GM19467 (cell line): ENCODE results near the gene BTBD1.
"Not testable (repeated sequence)": the region's sequence is repeated elsewhere in the genome, so short reads cannot be mapped to it uniquely, and the experiment has no call there.

Experiments used
- ATAC-seq: cut with Tn5 transposase; IDR thresholded peaks from one replicate; pipeline ENCODE4 v1.9.1; 2021; ENCODE audit warnings: mild to moderate bottlenecking, moderate library complexity; ENCODE audit not compliant: unreplicated experiment

BTBD1 gene

GRCh38 chr15:83098079-83098478 lies 31.0 kb upstream of the BTBD1 start:
- no peak for ATAC-seq

- no peak for ATAC-seq
These were observed 27.5 kb upstream of the BTBD1 start for GRCh38 chr15:83094583-83094982.

DNA sequence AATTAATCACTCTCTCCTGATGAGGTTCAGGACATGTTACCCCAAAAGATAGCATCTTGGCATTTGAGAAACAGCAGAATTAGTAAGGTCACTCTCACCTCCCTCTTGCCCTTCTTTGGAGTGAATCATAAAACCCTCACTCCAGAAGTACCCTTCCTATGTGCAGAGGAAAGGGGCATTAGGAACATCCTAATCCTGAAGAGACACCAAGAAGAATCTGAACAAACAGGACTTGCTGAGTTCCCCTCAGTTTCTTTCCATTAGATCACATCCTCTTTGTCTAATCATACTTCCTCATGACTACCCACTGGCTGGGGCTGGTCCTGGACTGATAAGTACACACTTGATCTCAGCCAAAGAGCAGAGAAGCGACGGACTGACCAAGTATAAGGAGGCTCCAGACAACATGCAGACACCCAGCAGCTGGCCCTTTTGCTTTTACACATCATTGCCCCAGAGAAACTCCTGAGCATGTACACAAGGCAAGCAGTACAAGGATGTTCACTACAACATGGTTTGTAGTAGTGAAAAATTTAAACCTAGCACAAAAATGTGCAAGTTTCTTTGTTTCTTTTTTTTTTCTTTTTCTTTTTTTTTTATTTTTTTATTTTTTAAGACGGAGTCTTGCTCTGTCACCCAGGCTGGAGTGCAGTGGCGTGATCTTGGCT lies 25.4 kb upstream of the BTBD1 start:
- no peak for ATAC-seq

DNA sequence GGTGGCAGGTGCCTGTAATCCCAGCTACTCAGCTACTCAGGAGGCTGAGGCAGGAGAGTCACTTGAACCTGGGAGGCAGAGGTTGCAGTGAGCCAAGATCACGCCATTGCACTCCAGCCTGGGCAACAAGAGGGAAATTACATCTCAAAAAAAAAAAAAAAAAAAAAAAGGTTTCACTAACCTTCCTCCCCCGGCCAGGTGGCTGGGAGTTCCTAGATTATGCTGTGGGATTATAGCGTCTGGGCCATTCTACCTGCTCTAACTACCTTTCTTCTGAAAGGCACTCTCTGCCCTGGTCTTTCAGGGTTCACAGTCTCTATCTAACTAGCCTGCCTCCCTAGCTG lies 24.9 kb upstream of the BTBD1 start:
- not testable (repeated sequence) for ATAC-seq

DNA sequence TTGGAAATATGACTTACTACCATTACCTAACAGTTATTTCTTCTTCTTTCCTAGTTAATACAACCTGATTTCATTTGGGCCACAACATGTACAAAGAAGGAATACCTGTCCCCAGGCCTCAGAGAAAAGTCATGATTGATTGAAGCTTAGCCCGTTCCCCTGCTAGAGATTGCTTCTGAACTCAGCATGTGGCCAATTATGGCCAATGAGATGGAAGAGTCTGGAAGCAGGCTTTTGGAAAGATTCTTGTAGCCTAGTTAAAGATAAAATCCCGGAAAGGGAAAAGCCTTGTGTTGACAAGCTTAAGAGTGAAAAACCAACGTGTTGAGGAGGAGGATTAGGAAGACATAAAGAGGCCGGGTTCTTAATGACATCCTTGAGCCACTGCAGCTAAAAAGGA lies 23.4 kb upstream of the BTBD1 start:
- no peak for ATAC-seq

- no peak for ATAC-seq
These were observed 21.8 kb upstream of the BTBD1 start for GRCh38 chr15:83088876-83089275.

DNA sequence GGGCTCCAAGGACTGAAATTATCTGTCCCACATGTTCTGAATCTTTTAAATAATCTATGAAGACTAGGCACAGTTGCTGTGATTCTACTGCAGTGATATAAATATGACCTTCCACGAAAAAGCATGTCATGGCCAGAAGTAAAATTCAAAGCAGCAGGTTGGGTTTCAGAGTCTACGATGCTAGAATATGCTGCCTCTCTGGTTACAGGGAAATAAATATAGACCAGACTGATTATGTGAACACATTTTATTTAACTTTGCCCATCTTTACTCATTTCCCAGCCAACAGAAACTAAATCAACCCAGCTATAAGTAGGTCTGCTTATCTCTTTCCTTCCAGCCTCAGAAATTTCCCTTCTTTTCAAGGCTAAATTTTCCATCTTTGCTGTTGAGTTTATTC lies 20.5 kb upstream of the BTBD1 start:
- no peak for ATAC-seq

DNA sequence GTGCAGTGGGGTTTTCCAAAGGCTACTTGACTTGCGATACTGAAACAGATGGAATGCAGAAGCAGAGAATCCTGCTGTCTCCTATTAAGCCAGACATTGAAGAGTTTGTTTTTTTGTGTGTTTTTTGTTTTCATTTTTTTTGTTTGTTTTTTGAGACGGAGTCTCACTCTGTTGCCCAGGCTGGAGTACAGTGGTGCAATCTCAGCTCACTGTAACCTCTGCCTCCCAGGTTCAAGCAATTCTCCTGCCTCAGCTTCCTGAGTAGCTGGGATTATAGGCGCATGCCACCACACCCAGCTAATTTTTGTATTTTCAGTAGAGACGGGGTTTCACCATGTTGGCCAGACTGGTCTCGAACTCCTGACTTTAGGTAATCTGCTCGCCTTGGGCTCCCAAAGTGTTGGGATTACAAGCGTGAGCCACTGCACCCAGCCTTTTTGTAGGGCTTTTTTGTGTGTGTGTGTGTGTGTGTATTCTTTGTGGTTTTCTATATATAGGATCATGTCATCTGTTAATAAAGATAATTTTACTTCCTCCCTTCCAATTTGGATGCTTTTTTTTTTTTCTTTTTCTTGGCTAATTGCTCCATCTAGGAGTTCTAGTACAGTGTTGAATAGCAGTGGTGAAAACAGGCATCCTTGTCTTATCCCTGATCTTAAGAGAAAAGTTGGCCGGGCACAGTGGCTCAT lies 19.0 kb upstream of the BTBD1 start:
- not testable (repeated sequence) for ATAC-seq

DNA sequence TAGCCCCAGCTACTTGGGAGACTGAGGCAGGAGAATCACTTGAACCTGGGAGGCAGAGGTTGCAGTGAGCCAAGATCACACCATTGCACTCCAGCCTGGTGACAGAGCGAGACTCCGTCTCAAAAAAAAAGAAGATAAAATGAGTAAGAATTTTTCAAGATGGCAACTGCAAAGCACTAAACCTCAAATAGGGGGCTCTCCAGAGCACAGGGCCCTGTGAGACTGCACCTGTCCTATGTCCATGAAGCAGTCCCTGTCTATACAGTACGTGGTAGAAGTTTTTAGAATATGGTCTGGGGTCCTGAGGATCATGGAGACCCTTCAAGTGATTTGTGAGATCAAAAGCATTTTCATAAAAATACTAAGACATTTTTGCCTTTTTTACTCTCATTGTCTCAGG lies 18.4 kb upstream of the BTBD1 start:
- ATAC-seq: not testable (repeated sequence)

DNA sequence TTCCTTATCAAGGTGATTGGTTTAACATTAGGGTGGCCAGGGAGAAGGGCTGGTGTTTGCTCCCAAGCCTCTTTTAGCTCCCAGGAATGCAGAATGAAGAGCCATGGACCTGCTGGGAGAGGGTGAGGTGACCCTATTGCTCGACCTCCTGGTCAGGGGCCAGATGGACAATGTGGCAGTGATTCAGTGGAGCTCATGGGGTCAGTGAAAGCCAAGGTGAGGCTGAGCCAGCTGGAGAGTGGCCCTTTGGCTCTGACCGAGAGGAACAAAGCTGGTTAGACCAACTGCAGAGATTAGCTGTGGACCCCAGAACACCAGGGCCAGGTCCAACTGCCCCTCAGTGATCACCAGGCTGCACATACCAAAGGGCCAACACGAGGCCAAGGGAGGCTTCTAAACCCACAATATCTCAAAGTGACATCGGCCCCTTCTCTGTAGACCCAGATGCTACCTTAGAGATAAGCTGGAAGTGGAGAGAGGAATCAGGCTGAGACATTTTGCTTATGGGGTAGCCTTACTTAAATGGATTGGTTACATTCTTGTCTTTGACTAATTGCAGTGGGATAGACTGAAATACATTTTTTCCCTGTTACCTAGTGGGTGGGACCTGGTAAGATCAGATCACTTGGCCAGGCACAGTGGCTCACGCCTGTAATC lies 15.8 kb upstream of the BTBD1 start:
- no peak for ATAC-seq

- no peak for ATAC-seq
These were observed 14.4 kb upstream of the BTBD1 start for GRCh38 chr15:83081256-83082014.

GRCh38 chr15:83078712-83079111 lies 11.7 kb upstream of the BTBD1 start:
- ATAC-seq: no peak

GRCh38 chr15:83077491-83078230 lies 10.6 kb upstream of the BTBD1 start:
- no peak for ATAC-seq

GRCh38 chr15:83069211-83069642 lies 2.2 kb upstream of the BTBD1 start:
- not testable (repeated sequence) for ATAC-seq

GRCh38 chr15:83068054-83068453 lies 1.0 kb upstream of the BTBD1 start:
- ATAC-seq: no peak

DNA sequence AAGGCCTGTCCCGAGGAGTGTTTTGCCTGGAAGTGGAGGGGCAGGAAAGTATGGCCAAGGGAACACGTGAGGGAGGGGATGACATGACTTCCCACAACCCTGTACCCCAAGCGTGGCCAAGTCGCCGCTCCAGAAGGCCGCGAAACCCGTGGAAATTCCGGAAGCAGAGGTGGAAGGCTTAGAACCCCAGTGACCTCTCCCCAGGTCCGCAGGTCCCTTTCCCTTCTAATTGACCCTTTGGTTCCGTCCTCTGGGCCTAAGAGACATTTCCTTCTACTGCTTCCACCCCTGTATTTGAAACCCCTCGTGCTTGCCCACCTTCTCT lies 548 bp upstream of the BTBD1 start:
- no peak for ATAC-seq

- no peak for ATAC-seq
These were observed 868 bp downstream of the BTBD1 start for GRCh38 chr15:83066034-83066733.

DNA sequence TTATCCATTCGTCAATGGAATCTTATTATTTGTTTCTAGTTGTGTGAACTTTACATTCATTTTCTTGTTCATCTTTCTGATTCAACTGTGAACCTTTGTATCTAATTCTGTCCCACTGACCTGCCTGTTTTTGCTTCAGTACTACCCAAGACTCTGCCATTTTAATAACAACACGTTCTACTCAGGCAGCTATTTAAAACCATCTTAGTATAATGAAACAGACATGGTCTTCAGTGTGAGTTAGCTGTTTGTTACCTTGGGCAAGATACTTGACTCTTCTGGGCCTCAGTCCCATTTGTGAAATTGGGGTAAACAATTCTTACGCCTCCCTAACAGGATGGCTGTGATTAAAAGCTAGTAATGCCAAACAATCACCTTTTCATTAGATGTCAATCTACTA lies 1.6 kb downstream of the BTBD1 start:
- no peak for ATAC-seq

GRCh38 chr15:83064859-83065258 lies 2.2 kb downstream of the BTBD1 start:
- no peak for ATAC-seq

DNA sequence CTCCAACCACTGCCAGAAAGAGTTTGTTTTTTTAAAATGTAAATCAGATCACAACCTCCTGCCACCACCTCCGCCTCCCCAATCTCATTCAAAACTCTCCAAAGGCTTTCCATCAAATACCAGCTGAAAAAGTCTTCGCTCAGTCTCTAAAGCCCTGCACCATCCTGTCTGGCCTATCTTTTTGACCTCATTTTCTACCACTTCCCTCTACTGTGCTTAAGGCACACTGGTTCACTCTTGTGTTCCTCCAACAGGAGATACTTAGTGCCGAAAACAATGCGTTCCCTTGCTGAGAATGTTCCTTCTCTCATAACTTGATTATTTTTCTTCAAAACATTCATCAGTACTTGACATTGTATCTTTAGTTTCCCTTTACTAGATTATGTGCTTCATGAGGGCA lies 3.5 kb downstream of the BTBD1 start:
- ATAC-seq: no peak
